Fibroblast of lung (primary cell): Measurements from ENCODE around the gene MLC1. TPM values are rescaled to one million over a fixed set of nuclear protein-coding genes. Genes with fewer than 3 reads are reported as not detected.

ENCODE experiments used
- DNase-seq, 2 donors: peaks; one replicate each; pipeline versions ENCODE4 v3.0.0 to v3.0.0-alpha.2; 2010; ENCODE audit warnings: low read depth in 2 of 2
- H2AFZ ChIP-seq: 2 replicates; pipeline ENCODE4 v1.5.1; 2012; ENCODE audit warnings: low read length, control low read depth, inconsistent platforms
- H3K27ac ChIP-seq: 2 replicates; pipeline ENCODE4 v1.5.1; 2011; ENCODE audit warnings: low read length, control low read depth; ENCODE audit not compliant: insufficient read depth
- H3K27me3 ChIP-seq: 2 replicates; pipeline ENCODE4 v1.5.1; 2011; ENCODE audit warnings: mild to moderate bottlenecking, low read length; ENCODE audit not compliant: control insufficient read depth, insufficient read depth
- H3K36me3 ChIP-seq: 2 replicates; pipeline ENCODE4 v1.5.1; 2011; ENCODE audit warnings: low read length; ENCODE audit not compliant: control insufficient read depth, insufficient read depth
- H3K4me1 ChIP-seq: 2 replicates; pipeline ENCODE4 v1.5.1; 2011; ENCODE audit warnings: low read length; ENCODE audit not compliant: control insufficient read depth, insufficient read depth; ENCODE audit errors: extremely low read depth
- H3K4me2 ChIP-seq: 2 replicates; pipeline ENCODE4 v1.5.1; 2011; ENCODE audit warnings: low read length, control low read depth; ENCODE audit not compliant: insufficient read depth; ENCODE audit errors: extremely low read depth
- H3K4me3 ChIP-seq, 4 experiments: fragments of 200-600 bp in 1 of 4; sonication (generic) in 1 of 4; replicated peaks in 1 of 4; 2 replicates each; pipeline ENCODE4 v1.5.1; 2011 to 2016; ENCODE audit warnings: low read length in 4 of 4, low read depth in 3 of 4, mild to moderate bottlenecking in 3 of 4, control low read depth in 2 of 4, inconsistent platforms in 1 of 4, mixed read lengths in 1 of 4; ENCODE audit not compliant: insufficient read depth in 1 of 4; ENCODE audit errors: control extremely low read depth in 1 of 4
- H3K79me2 ChIP-seq: 2 replicates; pipeline ENCODE4 v1.5.1; 2012; ENCODE audit warnings: mild to moderate bottlenecking, low read length, inconsistent platforms; ENCODE audit not compliant: control insufficient read depth, insufficient read depth
- H3K9ac ChIP-seq: 2 replicates; pipeline ENCODE4 v1.5.1; 2011; ENCODE audit warnings: mild to moderate bottlenecking, low read length, control low read depth; ENCODE audit not compliant: insufficient read depth
- H3K9me3 ChIP-seq: 2 replicates; pipeline ENCODE4 v1.5.1; 2012; ENCODE audit warnings: low read depth, low read length; ENCODE audit not compliant: control insufficient read depth, insufficient read depth
- H4K20me1 ChIP-seq: 2 replicates; pipeline ENCODE4 v1.5.1; 2011; ENCODE audit warnings: low read length; ENCODE audit not compliant: control insufficient read depth, insufficient read depth; ENCODE audit errors: extremely low read depth
- EZH2 ChIP-seq: IDR thresholded peaks from 2 replicates; pipeline ENCODE4 v1.5.1; 2012; ENCODE audit warnings: low read length, control low read depth, mild to moderate bottlenecking; ENCODE audit errors: missing control alignments
- polyA plus RNA-seq, 2 donors: library from polyadenylated mRNA; depleted of rRNA in 1 of 2; stranded (reverse) in 1 of 2; unstranded in 1 of 2; fragments of >200 nt; gene quantifications; 2 replicates each; pipeline ENCODE4 v1.2.1, GENCODE V29; 2011 to 2012; ENCODE audit warnings: missing spikeins in 1 of 2
- total RNA-seq: library from RNA; depleted of rRNA; stranded (reverse); fragments of >200 nt; gene quantifications from 2 replicates; pipeline ENCODE4 v1.2.1, GENCODE V29; 2014
- TF ChIP-seq, protein P1 (sequence below), 2 donors: IDR thresholded peaks in 1 of 2; conservative IDR thresholded peaks in 1 of 2; 1 replicate in 1 of 2; 2 replicates in 1 of 2; pipeline ENCODE4 v1.5.1; 2011 to 2012; ENCODE audit warnings: low read length in 2 of 2, control low read depth in 1 of 2, inconsistent platforms in 1 of 2, low read depth in 1 of 2, mild to moderate bottlenecking in 1 of 2

Gene MLC1
- total and polyA plus RNA-seq, 2 donors (not counting 1 experiment from before 2014, with no cell fraction given), result under 0.01 TPM; not detected in 1

DNA sequence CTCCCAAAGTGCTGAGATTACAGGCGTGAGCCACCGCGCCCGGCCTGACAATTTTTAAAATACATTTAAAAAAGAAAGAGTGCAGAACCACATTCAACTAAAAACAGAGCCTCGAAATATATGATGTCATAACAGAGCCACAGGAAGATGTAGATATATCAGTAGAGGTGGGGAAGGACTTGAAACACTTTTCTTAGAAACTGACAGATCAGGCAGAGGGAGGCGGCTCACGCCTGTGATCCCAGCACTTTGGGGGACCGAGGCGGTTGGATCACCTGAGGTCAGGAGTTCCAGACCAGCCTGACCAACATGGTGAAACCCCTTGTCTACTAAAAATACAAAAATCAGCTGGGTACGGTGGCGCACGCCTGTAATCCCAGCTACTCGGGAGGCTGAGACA is 7.0 kb downstream of the MLC1 start:
- Histone ChIP-seq H3K36me3 (no peaks in the 10 kb centered on the region), H3K4me3 (no peak overlapping the region), H3K27me3 (no peaks in the 10 kb centered on the region), H3K4me2 (no peak overlapping the region), H2AFZ (no peak overlapping the region), H3K4me1 (no peaks in the 10 kb centered on the region), H3K9me3 (no peaks in the 10 kb centered on the region), H3K27ac (no peak overlapping the region), H3K79me2 (no peaks in the 10 kb centered on the region), H4K20me1 (no peaks in the 10 kb centered on the region), H3K9ac (no peak overlapping the region)
- DNase-seq, result no peak
- TF ChIP-seq, protein P1, sequence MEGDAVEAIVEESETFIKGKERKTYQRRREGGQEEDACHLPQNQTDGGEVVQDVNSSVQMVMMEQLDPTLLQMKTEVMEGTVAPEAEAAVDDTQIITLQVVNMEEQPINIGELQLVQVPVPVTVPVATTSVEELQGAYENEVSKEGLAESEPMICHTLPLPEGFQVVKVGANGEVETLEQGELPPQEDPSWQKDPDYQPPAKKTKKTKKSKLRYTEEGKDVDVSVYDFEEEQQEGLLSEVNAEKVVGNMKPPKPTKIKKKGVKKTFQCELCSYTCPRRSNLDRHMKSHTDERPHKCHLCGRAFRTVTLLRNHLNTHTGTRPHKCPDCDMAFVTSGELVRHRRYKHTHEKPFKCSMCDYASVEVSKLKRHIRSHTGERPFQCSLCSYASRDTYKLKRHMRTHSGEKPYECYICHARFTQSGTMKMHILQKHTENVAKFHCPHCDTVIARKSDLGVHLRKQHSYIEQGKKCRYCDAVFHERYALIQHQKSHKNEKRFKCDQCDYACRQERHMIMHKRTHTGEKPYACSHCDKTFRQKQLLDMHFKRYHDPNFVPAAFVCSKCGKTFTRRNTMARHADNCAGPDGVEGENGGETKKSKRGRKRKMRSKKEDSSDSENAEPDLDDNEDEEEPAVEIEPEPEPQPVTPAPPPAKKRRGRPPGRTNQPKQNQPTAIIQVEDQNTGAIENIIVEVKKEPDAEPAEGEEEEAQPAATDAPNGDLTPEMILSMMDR (conservative IDR thresholded peaks at IDR 0.05 in 1 of 2, IDR thresholded peaks at IDR 0.05 in 1 of 2; ENCODE audit: low read depth in 1 of 2, low read length in 2 of 2), result no peak
- TF ChIP-seq EZH2, result no peak

DNA sequence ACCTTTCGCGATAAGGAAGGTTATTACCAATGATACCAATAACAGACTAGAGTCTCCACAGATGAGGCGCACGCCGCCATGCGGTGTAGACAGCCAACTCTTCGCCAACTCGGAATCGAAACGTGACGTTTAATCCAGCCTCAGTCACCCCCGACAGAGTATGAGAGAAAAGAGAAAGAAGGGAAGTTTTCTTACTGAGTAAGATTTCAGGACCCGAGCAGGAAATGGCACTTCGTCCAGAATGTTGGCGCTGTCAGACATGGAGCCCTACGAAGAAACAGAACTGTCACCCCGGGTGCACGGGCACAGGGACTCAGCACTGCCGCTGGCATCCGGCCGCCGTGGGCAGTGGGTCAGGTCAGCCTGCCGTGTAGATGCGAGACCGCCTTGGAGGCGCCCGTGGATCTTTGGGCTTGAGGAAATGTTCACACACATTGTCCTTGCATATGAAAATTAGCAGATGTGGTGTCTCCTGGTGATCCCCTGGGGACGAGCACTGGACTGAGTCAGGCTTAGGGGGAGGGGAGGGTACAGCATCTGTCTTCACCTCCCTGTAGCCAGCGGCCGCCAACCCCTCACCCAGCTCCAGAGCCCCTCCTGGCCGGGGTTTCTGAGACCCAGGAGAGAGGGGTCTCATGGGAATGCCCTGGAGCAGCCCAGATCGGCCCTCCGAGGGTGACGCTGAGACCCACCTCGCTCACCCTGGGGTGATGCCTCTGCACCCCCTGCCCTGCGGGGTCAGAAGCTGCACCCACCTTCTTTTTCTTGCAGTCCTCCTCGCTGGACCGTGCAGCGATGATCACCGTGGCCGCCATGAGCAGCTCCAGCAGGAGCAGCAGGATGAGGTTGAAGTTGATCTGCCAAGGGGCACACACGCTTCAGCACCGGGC is 8.3 kb downstream of the MLC1 start:
- DNase-seq, result no peak
- Histone ChIP-seq H3K27ac (no peak overlapping the region), H4K20me1 (no peaks in the 10 kb centered on the region), H3K9me3 (no peaks in the 10 kb centered on the region), H3K36me3 (no peaks in the 10 kb centered on the region), H2AFZ (no peak overlapping the region), H3K4me1 (no peaks in the 10 kb centered on the region), H3K4me2 (no peak overlapping the region), H3K4me3 (no peak overlapping the region), H3K9ac (no peak overlapping the region), H3K79me2 (no peaks in the 10 kb centered on the region), H3K27me3 (no peaks in the 10 kb centered on the region)
- TF ChIP-seq, protein P1 (conservative IDR thresholded peaks at IDR 0.05 in 1 of 2, IDR thresholded peaks at IDR 0.05 in 1 of 2; ENCODE audit: low read depth in 1 of 2, low read length in 2 of 2), result no peak
- TF ChIP-seq EZH2, result no peak

DNA sequence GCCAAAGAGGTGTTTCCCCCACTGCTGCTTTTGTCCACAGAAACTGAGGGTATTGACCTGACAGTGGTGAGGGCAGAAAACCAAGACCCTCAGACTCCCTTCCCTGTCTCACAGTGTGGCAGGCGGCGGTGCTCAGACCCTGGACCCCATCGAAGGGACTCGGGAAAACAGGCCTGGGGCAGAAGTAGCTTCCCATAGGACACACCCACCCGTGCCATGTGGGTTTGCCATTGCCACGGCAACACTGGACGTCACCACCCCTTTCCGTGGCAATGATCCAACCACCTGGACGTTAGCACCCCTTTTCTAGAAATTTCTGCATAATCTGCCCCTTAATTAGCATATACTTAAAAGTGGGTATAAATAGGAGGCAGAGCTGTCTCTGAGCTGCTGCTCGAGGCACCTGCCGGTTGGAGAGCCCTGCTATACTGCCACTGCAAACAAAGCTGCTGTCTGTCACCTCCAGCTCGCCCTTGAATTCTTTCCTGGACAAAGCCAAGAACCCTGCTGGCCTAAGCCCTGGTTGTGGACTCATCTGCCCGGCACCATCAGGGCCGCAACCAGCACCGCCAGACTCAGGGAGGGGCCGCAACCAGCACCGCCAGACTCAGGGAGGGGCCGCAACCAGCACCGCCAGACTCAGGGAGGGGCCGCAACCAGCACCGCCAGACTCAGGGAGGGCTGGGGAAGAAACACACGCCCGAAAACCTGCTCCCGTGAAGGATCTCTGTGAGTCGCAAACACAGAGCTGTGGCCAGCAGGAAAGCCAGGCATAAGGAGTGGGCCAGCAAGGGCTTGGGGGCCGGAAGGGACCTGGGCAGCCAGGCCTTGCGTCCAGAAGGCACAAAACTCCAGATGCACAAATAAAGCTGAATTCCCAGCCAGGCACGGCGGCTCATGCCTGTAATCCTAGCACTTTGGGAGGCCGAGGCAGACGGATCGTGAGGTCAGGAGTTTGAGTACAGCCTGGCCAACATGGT is 10.4 kb downstream of the MLC1 start:
- no peaks in the 10 kb centered on the region for H3K36me3 ChIP-seq
- no peak overlapping the region for H2AFZ ChIP-seq
- no peaks in the 10 kb centered on the region for H3K4me1 ChIP-seq
- no peak overlapping the region for H3K27ac ChIP-seq
- DNase-seq, result no peak
- no peaks in the 10 kb centered on the region for H4K20me1 ChIP-seq
- TF ChIP-seq, protein P1 (conservative IDR thresholded peaks at IDR 0.05 in 1 of 2, IDR thresholded peaks at IDR 0.05 in 1 of 2; ENCODE audit: low read depth in 1 of 2, low read length in 2 of 2), result no peak
- no peak for TF ChIP-seq EZH2
- H3K4me3 ChIP-seq, result no peak overlapping the region
- no peaks in the 10 kb centered on the region for H3K9me3 ChIP-seq
- H3K79me2 ChIP-seq, result no peaks in the 10 kb centered on the region
- no peak overlapping the region for H3K9ac ChIP-seq
- H3K27me3 ChIP-seq, result no peaks in the 10 kb centered on the region
- no peak overlapping the region for H3K4me2 ChIP-seq
